SJSA1 (cell line): Measurements from ENCODE around the gene BCOR. TPM values are rescaled to one million over a fixed set of nuclear protein-coding genes. Genes with fewer than 3 reads are reported as not detected.
A peak's percentile ranks its signal among the peaks of the same experiment; 100 is the strongest.

Experiments used
- DNase-seq, 2 experiments: peaks; one replicate each; pipeline ENCODE4 v3.0.0-alpha.2; 2015 to 2020; ENCODE audit warnings: low spot score in 2 of 2, low read depth in 1 of 2
- H3K27ac ChIP-seq: fragments of 250-450 bp; sonication (Bioruptor Pico); 2 replicates; pipeline ENCODE4 v1.5.1; 2020; ENCODE audit warnings: mild to moderate bottlenecking, moderate library complexity
- H3K27me3 ChIP-seq: fragments of 250-450 bp; sonication (Bioruptor Pico); replicated peaks from 2 replicates; pipeline ENCODE4 v1.5.1; 2020; ENCODE audit warnings: mild to moderate bottlenecking, moderate library complexity
- H3K36me3 ChIP-seq: fragments of 250-450 bp; sonication (Bioruptor Pico); 2 replicates; pipeline ENCODE4 v1.5.1; 2020; ENCODE audit warnings: mild to moderate bottlenecking
- H3K4me1 ChIP-seq: fragments of 250-450 bp; sonication (Bioruptor Pico); replicated peaks from 2 replicates; pipeline ENCODE4 v1.6.1; 2021; ENCODE audit warnings: mild to moderate bottlenecking
- H3K4me3 ChIP-seq: fragments of 250-450 bp; sonication (Bioruptor Pico); 2 replicates; pipeline ENCODE4 v1.5.1; 2020; ENCODE audit warnings: mild to moderate bottlenecking
- H3K9me3 ChIP-seq: fragments of 250-450 bp; sonication (Bioruptor Pico); replicated peaks from 2 replicates; pipeline ENCODE4 v1.5.1; 2020; ENCODE audit warnings: mild to moderate bottlenecking
- total RNA-seq: library from RNA; depleted of rRNA; stranded (reverse); fragments of >200 nt; shearing (Covaris generic); gene quantifications from 2 replicates; pipeline ENCODE4 v1.2.3, GENCODE V29; 2014

Gene BCOR
- total RNA-seq, 1 experiment from 2014 or later = 37.2 TPM

- H3K27ac ChIP-seq = peak overlapping the region; percentile 86
- H3K27me3 ChIP-seq = no peaks in the 10 kb centered on the region
- H3K4me3 ChIP-seq = peak overlapping the region; percentile 48
- H3K9me3 ChIP-seq = no peaks in the 10 kb centered on the region
- DNase-seq = peak; percentile 73 to 78
- no peaks in the 10 kb centered on the region for H3K36me3 ChIP-seq
- H3K4me1 ChIP-seq = peaks cover 40% of the 10 kb centered on the region
Observed at GRCh38 chrX:40013266-40014195, 84.2 kb downstream of the BCOR start.

- no peaks in the 10 kb centered on the region for H3K9me3 ChIP-seq
- H3K27ac ChIP-seq = peak overlapping the region; percentile 86
- peaks cover 40% of the 10 kb centered on the region for H3K4me1 ChIP-seq
- DNase-seq = peak in 1 of 2 experiments; percentile 54
- no peaks in the 10 kb centered on the region for H3K27me3 ChIP-seq
- no peaks in the 10 kb centered on the region for H3K36me3 ChIP-seq
- H3K4me3 ChIP-seq = peak overlapping the region; percentile 48
Observed at GRCh38 chrX:40012868-40013265, 84.9 kb downstream of the BCOR start.

DNA sequence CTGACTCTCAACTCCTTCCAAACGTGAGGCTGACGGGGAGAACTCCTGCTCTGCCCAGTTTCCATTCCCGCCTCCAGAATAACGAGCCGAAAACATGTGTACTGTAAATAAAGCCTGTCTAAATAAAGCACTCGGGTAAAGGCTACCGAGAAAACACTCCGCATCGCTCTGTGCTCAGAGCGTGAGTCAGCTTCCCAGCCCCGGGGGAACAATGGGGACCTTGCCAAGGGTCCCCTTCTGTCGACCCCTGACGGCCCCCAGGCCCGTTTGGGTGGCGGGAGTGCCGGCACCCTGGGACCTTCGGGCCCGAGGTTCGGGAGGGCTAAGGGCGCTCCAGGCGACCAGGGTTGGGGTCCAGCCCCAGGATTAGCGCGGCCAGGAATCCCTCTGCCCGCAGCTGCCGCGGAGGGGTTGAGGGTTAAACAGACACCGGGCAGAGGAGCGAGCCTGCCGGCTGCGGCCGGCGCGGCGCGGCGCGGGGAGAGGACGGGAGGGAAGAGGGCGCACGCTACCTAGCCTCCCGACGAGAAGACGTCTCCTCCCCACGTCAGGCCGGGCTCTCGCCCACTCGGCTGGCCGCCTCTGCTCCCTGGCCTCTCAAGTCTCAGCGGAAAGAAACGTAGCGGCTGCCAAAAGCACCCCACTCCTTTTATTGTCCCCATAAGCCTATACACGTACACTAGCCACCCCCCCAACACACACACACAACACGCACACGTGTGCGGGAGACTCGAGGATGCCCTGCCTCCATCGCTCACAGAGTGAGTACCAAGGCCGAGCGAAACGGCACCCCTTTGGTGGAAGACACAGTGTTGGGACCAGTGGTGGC is 85.5 kb downstream of the BCOR start:
- DNase-seq = peak; percentile 60 to 77
- H3K4me1 ChIP-seq = peaks cover 40% of the 10 kb centered on the region
- peak overlapping the region; percentile 86 for H3K27ac ChIP-seq
- no peaks in the 10 kb centered on the region for H3K9me3 ChIP-seq
- H3K36me3 ChIP-seq = no peaks in the 10 kb centered on the region
- H3K4me3 ChIP-seq = peak overlapping the region; percentile 48
- no peaks in the 10 kb centered on the region for H3K27me3 ChIP-seq

- Histone ChIP-seq H3K4me3 (no peak overlapping the region; the same call in 1 of the 2 replicates), H3K36me3 (no peaks in the 10 kb centered on the region), H3K27ac (peak overlapping the region; percentile 86), H3K27me3 (no peaks in the 10 kb centered on the region), H3K9me3 (no peaks in the 10 kb centered on the region), H3K4me1 (peaks cover 40% of the 10 kb centered on the region)
- no peak for DNase-seq
Observed at GRCh38 chrX:40011322-40012038, 86.3 kb downstream of the BCOR start.

GRCh38 chrX:40010550-40011321 is 87.0 kb downstream of the BCOR start:
- Histone ChIP-seq H3K27me3 (no peaks in the 10 kb centered on the region), H3K36me3 (no peaks in the 10 kb centered on the region), H3K27ac (no peak overlapping the region), H3K4me1 (peaks cover 40% of the 10 kb centered on the region), H3K9me3 (no peaks in the 10 kb centered on the region), H3K4me3 (no peak overlapping the region)
- DNase-seq = no peak

- no peak for DNase-seq
- H3K27ac ChIP-seq = no peak overlapping the region
- H3K27me3 ChIP-seq = no peaks in the 10 kb centered on the region
- peaks cover 36% of the 10 kb centered on the region for H3K4me1 ChIP-seq
- H3K4me3 ChIP-seq = no peak overlapping the region
- H3K9me3 ChIP-seq = no peaks in the 10 kb centered on the region
- no peaks in the 10 kb centered on the region for H3K36me3 ChIP-seq
Observed at GRCh38 chrX:40009890-40010289, 87.9 kb downstream of the BCOR start.

DNA sequence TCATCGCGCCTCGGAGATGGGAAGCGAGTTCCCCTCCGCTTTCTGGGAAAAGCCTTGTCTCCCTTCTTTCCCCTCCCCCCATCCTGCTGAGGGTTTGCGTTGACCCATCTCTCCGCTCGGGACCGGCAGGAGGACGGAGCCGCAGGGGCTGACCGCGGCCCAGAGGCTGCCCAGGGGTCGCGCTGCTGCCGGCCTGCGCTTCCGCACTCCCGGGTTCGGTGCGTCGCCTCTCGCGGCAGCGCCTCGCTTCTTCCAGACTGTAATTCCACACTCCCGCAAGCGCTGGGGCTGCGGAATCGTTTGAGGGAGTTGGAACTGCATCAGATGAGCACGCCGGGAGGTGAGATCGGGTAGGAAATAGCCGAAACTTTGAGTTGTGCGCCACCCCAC is 88.3 kb downstream of the BCOR start:
- DNase-seq = no peak
- Histone ChIP-seq H3K36me3 (no peaks in the 10 kb centered on the region), H3K4me3 (no peak overlapping the region), H3K27ac (no peak overlapping the region), H3K9me3 (no peaks in the 10 kb centered on the region), H3K27me3 (no peaks in the 10 kb centered on the region), H3K4me1 (peaks cover 36% of the 10 kb centered on the region)

GRCh38 chrX:40008791-40009461 is 88.8 kb downstream of the BCOR start:
- Histone ChIP-seq H3K4me1 (peaks cover 33% of the 10 kb centered on the region), H3K4me3 (no peak overlapping the region), H3K36me3 (no peaks in the 10 kb centered on the region), H3K27ac (no peak overlapping the region), H3K9me3 (no peaks in the 10 kb centered on the region), H3K27me3 (no peaks in the 10 kb centered on the region)
- no peak for DNase-seq

DNA sequence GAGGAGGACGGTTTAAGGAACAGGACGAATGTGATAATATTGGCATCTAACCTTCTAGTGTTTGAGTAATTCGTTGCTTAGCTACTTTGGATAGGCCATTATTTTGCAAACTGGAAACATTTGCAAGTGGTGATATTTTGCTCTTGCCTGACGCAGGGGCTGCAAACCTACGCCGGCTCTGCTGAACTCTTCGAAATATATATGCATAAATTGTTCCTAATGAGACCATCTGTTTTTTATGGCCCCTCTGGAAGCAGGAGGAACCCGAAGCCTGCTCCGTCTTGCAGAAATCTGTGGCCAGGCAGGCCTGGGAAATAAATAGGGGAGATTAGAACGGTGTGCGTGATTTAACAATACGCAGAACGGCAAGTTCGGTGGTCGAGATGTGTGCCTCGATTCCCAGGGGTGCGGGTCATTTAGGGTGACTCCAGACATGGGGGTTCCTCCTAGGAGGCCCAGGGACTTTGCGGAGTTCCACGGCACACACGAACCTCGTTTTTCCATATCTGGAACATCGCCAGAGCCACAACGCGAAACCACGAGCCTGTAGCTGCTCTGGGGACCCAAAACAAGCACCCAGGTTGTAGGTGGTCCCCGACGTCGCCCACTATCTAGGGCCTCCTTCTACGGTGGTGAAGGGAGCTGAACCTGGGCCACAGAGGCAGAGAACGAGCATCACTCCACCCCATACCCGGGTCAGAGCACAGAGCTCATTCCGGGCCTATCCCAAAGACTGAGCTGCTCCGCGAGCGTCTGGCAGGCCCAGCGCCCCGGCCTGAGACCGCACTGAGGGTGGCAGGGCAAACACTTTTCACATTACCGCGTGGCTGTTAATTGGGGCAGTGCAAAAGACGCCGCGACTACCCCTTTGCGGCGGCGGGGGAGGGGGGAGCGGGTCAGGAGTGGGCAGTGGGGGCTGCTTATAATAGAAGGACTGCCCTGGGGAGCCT is 89.7 kb downstream of the BCOR start:
- Histone ChIP-seq H3K36me3 (no peaks in the 10 kb centered on the region), H3K9me3 (no peaks in the 10 kb centered on the region), H3K4me1 (peaks cover 24% of the 10 kb centered on the region), H3K4me3 (no peak overlapping the region), H3K27ac (no peak overlapping the region), H3K27me3 (no peaks in the 10 kb centered on the region)
- DNase-seq = no peak

- no peaks in the 10 kb centered on the region for H3K36me3 ChIP-seq
- H3K27me3 ChIP-seq = no peaks in the 10 kb centered on the region
- no peaks in the 10 kb centered on the region for H3K9me3 ChIP-seq
- H3K27ac ChIP-seq = no peak overlapping the region
- no peak overlapping the region for H3K4me3 ChIP-seq
- peaks cover 16% of the 10 kb centered on the region for H3K4me1 ChIP-seq
- no peak for DNase-seq
Observed at GRCh38 chrX:40007131-40007755, 90.5 kb downstream of the BCOR start.

GRCh38 chrX:40006106-40007017 is 91.4 kb downstream of the BCOR start:
- Histone ChIP-seq H3K9me3 (no peaks in the 10 kb centered on the region), H3K27ac (no peak overlapping the region), H3K27me3 (no peaks in the 10 kb centered on the region), H3K4me1 (peaks cover 7% of the 10 kb centered on the region), H3K4me3 (no peak overlapping the region), H3K36me3 (no peaks in the 10 kb centered on the region)
- no peak for DNase-seq
